ENCODE data around the gene P4HA2.

Gene P4HA2

GRCh38 chr5:132206782-132207181, 20.9 kb downstream of the P4HA2 start:
- H3K79me2 ChIP-seq (ENCODE audit: insufficient read depth, low read length), result no peaks in the 10 kb centered on the region
- H2AFZ ChIP-seq (ENCODE audit: low read length), result no peak overlapping the region
- no peak overlapping the region for H3K4me3 ChIP-seq (ENCODE audit: low read length, poor library complexity, severe bottlenecking)
- no peaks in the 10 kb centered on the region for H3K27me3 ChIP-seq (ENCODE audit: insufficient read depth, low read length, poor library complexity, severe bottlenecking)
- TF ChIP-seq EZH2phosphoT487 (IDR thresholded peaks at IDR 0.05; ENCODE audit: borderline replicate concordance) (no peak), CTCF (conservative IDR thresholded peaks at IDR 0.05; ENCODE audit: low read length) (no peak)
- no peaks in the 10 kb centered on the region for H3F3A ChIP-seq (ENCODE audit: low read depth)
- peaks cover 8% of the 10 kb centered on the region for H3K4me1 ChIP-seq (ENCODE audit: insufficient read depth, low read length, poor library complexity, severe bottlenecking)
- H3K4me2 ChIP-seq (ENCODE audit: low read depth, low read length, poor library complexity, severe bottlenecking), result no peak overlapping the region
- H3K36me3 ChIP-seq (ENCODE audit: insufficient read depth, low read length), result no peaks in the 10 kb centered on the region
- no peaks in the 10 kb centered on the region for H3K9me2 ChIP-seq (replicated peaks; ENCODE audit: low read depth, low read length)
- H3K9ac ChIP-seq (ENCODE audit: low read depth, low read length, poor library complexity, severe bottlenecking), result no peak overlapping the region
- H3K9me3 ChIP-seq (ENCODE audit: insufficient read depth, low read depth, low read length), result no peaks in the 10 kb centered on the region
- H4K20me1 ChIP-seq (ENCODE audit: insufficient read depth, low read length, poor library complexity, severe bottlenecking), result no peaks in the 10 kb centered on the region

- Histone ChIP-seq H3K9me2 (replicated peaks; ENCODE audit: low read depth, low read length) (no peaks in the 10 kb centered on the region), H3K9ac (ENCODE audit: low read depth, low read length, poor library complexity, severe bottlenecking) (no peak overlapping the region), H2AFZ (ENCODE audit: low read length) (no peak overlapping the region), H3F3A (ENCODE audit: low read depth) (no peaks in the 10 kb centered on the region), H3K27me3 (ENCODE audit: insufficient read depth, low read length, poor library complexity, severe bottlenecking) (no peaks in the 10 kb centered on the region), H3K4me1 (ENCODE audit: insufficient read depth, low read length, poor library complexity, severe bottlenecking) (peaks cover 8% of the 10 kb centered on the region), H3K9me3 (ENCODE audit: insufficient read depth, low read depth, low read length) (no peaks in the 10 kb centered on the region), H3K4me3 (ENCODE audit: low read length, poor library complexity, severe bottlenecking) (no peak overlapping the region), H4K20me1 (ENCODE audit: insufficient read depth, low read length, poor library complexity, severe bottlenecking) (no peaks in the 10 kb centered on the region), H3K36me3 (ENCODE audit: insufficient read depth, low read length) (no peaks in the 10 kb centered on the region), H3K79me2 (ENCODE audit: insufficient read depth, low read length) (no peaks in the 10 kb centered on the region), H3K4me2 (ENCODE audit: low read depth, low read length, poor library complexity, severe bottlenecking) (no peak overlapping the region)
- TF ChIP-seq EZH2phosphoT487 (IDR thresholded peaks at IDR 0.05; ENCODE audit: borderline replicate concordance) (no peak), CTCF (conservative IDR thresholded peaks at IDR 0.05; ENCODE audit: low read length) (no peak)
Observed at GRCh38 chr5:132205385-132206125, 22.1 kb downstream of the P4HA2 start.

GRCh38 chr5:132204371-132205135, 23.1 kb downstream of the P4HA2 start:
- Histone ChIP-seq H3K27me3 (ENCODE audit: insufficient read depth, low read length, poor library complexity, severe bottlenecking) (no peaks in the 10 kb centered on the region), H3K9me2 (replicated peaks; ENCODE audit: low read depth, low read length) (no peaks in the 10 kb centered on the region), H3K9ac (ENCODE audit: low read depth, low read length, poor library complexity, severe bottlenecking) (no peak overlapping the region), H3K4me1 (ENCODE audit: insufficient read depth, low read length, poor library complexity, severe bottlenecking) (peaks cover 8% of the 10 kb centered on the region), H3F3A (ENCODE audit: low read depth) (no peaks in the 10 kb centered on the region), H3K79me2 (ENCODE audit: insufficient read depth, low read length) (no peaks in the 10 kb centered on the region), H2AFZ (ENCODE audit: low read length) (no peak overlapping the region), H3K9me3 (ENCODE audit: insufficient read depth, low read depth, low read length) (no peaks in the 10 kb centered on the region), H3K36me3 (ENCODE audit: insufficient read depth, low read length) (no peaks in the 10 kb centered on the region), H3K4me3 (ENCODE audit: low read length, poor library complexity, severe bottlenecking) (no peak overlapping the region), H4K20me1 (ENCODE audit: insufficient read depth, low read length, poor library complexity, severe bottlenecking) (no peaks in the 10 kb centered on the region), H3K4me2 (ENCODE audit: low read depth, low read length, poor library complexity, severe bottlenecking) (no peak overlapping the region)
- TF ChIP-seq EZH2phosphoT487 (IDR thresholded peaks at IDR 0.05; ENCODE audit: borderline replicate concordance), result no peak
- no peak for TF ChIP-seq CTCF (conservative IDR thresholded peaks at IDR 0.05; ENCODE audit: low read length)
